ENCODE results near the gene KIF11. TPM values are rescaled to one million over a fixed set of nuclear protein-coding genes. Genes with fewer than 3 reads are reported as not detected.

The KIF11 gene
- total and polyA plus RNA-seq, 9 of the 15 experiments (the other 6 are each of a cell fraction or from before 2014, with no cell fraction given), result 11.3 to 54.4 (median 29.2) TPM

DNA sequence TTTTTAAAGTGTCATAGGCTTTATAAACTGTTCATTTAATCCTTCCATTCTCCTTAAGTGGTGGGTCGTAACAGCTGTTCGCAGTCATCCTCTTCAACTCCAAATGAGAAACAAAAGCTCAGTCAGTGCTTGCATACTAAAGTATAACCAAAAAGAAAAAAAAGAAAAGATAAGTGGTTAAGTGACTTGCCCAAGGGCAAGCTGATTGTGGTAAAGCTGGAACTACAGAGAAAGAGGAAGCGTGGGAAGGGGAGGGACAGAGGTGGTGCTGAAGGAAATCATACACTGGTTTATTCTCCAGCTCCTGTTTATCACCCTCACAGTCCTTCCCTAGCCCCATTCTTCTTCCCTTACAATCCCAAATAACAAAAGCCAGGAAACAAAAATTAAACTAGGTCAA lies 48.6 kb upstream of the KIF11 start (continued):
- TF ChIP-seq REST (IDR thresholded peaks at IDR 0.05; ENCODE audit: borderline replicate concordance) (peak; percentile 42; the same call in 1 of the 2 replicates), REST (CRISPR knock-in tag; IDR thresholded peaks at IDR 0.05; ENCODE audit: low read depth) (no peak), IRF1 (CRISPR knock-in tag; IDR thresholded peaks at IDR 0.05; ENCODE audit: borderline replicate concordance) (no peak), DPF2 (IDR thresholded peaks at IDR 0.05) (peak; percentile 20; the same call in 1 of the 2 replicates), SPI1 (IDR thresholded peaks at IDR 0.05; ENCODE audit: borderline replicate concordance, low read depth, low read length) (peak; percentile 95), HMBOX1 (IDR thresholded peaks at IDR 0.05) (peak; percentile 70), ZNF121 (CRISPR knock-in tag; conservative IDR thresholded peaks at IDR 0.05) (no peak), KLF13 (tag; IDR thresholded peaks at IDR 0.05; ENCODE audit: borderline replicate concordance, low read depth) (no peak), RCOR1 (IDR thresholded peaks at IDR 0.05; ENCODE audit: borderline replicate concordance in 1 of 2, low read depth in 2 of 2, low read length in 2 of 2) (0 out of 4 replicates have a peak, but pooled peaks of 1 of the 2 experiments have one; percentile 43)

All from K562 (cell line).